Esophagus muscularis mucosa (tissue), 3 donors: ENCODE results near the gene TTL.

Experiments used
- EP300 ChIP-seq: sonication (generic); formaldehyde crosslinking; IDR thresholded peaks from one replicate; pipeline ENCODE4 v1.6.1; 2017; ENCODE audit warnings: antibody characterized with exemption
- TF ChIP-seq, protein P1 (sequence below), 3 experiments: fragments of 200-600 bp in 2 of 3; fragments of 450-650 bp in 1 of 3; sonication (generic) in 2 of 3; IDR thresholded peaks; one replicate each; pipeline ENCODE4 v1.5.1; 2017 to 2019; ENCODE audit warnings: antibody characterized with exemption in 3 of 3, mild to moderate bottlenecking in 2 of 3, moderate library complexity in 1 of 3

- TF ChIP-seq, protein P1, sequence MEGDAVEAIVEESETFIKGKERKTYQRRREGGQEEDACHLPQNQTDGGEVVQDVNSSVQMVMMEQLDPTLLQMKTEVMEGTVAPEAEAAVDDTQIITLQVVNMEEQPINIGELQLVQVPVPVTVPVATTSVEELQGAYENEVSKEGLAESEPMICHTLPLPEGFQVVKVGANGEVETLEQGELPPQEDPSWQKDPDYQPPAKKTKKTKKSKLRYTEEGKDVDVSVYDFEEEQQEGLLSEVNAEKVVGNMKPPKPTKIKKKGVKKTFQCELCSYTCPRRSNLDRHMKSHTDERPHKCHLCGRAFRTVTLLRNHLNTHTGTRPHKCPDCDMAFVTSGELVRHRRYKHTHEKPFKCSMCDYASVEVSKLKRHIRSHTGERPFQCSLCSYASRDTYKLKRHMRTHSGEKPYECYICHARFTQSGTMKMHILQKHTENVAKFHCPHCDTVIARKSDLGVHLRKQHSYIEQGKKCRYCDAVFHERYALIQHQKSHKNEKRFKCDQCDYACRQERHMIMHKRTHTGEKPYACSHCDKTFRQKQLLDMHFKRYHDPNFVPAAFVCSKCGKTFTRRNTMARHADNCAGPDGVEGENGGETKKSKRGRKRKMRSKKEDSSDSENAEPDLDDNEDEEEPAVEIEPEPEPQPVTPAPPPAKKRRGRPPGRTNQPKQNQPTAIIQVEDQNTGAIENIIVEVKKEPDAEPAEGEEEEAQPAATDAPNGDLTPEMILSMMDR (IDR thresholded peaks at IDR 0.05), result peak; percentile 59 to 72 (median 61)
- TF ChIP-seq EP300, result no peak
Measured at GRCh38 chr2:112582314-112582746, 100.4 kb downstream of the TTL start.
